K562 treated with DMSO at 1 percent for 12 hours (cell line): ENCODE data around the gene RIPK3. TPM values are rescaled to one million over a fixed set of nuclear protein-coding genes. Genes with fewer than 3 reads are reported as not detected.

Source experiments
- total RNA-seq: library from RNA; unstranded; fragments of 300-600 nt; gene quantifications from 2 replicates; pipeline ENCODE4 v1.2.3, GENCODE V29; 2022; ENCODE audit not compliant: insufficient read depth

RIPK3 gene
- 0.67 TPM in 1 of 2 replicates, not detected in the other for total RNA-seq

GRCh38 chr14:24339284-24340151, at the start of gene RIPK3:
TSS of gene RIPK3 (minus strand) at chr14:24339991. CDS start at chr14:24339826, 165 bp downstream.

GRCh38 chr14:24367514-24368211, 27.9 kb upstream of the RIPK3 start, which contains the start of gene NFATC4:
TSS of gene NFATC4 (plus strand) at chr14:24368184. CDS start at chr14:24368341, 157 bp downstream.

GRCh38 chr14:24334431-24335291, 5.1 kb downstream of the RIPK3 start, which contains the start of gene ADCY4:
TSS of gene ADCY4 (minus strand) at chr14:24335071. CDS start at chr14:24334652, 419 bp downstream.

GRCh38 chr14:24310646-24311604, 28.9 kb downstream of the RIPK3 start, which contains the start of gene LTB4R:
TSS of gene LTB4R (plus strand) at chr14:24311502. CDS start at chr14:24315652, 4,150 bp downstream.

GRCh38 chr14:24309538-24310264, 30.1 kb downstream of the RIPK3 start, which contains the start of gene LTB4R2:
TSS of gene LTB4R2 (plus strand) at chr14:24310140. CDS start at chr14:24310665, 525 bp downstream.

GRCh38 chr14:24307575-24308341, 32.0 kb downstream of the RIPK3 start, which contains the start of gene CIDEB:
TSS of gene CIDEB (minus strand) at chr14:24307977. CDS start at chr14:24307858, 119 bp downstream.

GRCh38 chr14:24299255-24300191, 40.3 kb downstream of the RIPK3 start, which contains the start of the genes DHRS1 and NOP9:
TSS of gene DHRS1 (minus strand) at chr14:24299780. CDS start at chr14:24299106, 674 bp downstream.
TSS of gene NOP9 (plus strand) at chr14:24299850. CDS start at chr14:24299955, 105 bp downstream.

Other genes starting within 250 kb of the RIPK3 start
- 81.1 and 86.3 TPM in 2 replicates for gene PCK2, start 245.7 kb downstream of the RIPK3 start, total RNA-seq
- 24.1 and 44.4 TPM in 2 replicates for gene DCAF11, start 225.2 kb downstream of the RIPK3 start, total RNA-seq
- 1.7 and 2.1 TPM in 2 replicates for gene NRL, start 225.0 kb downstream of the RIPK3 start, total RNA-seq
- not detected in 2 replicates for gene FITM1, start 209.3 kb downstream of the RIPK3 start, total RNA-seq
- gene PSME1, start 203.8 kb downstream of the RIPK3 start, total RNA-seq = 173 and 189 TPM in 2 replicates
- 41.4 and 46.4 TPM in 2 replicates for gene EMC9, start 198.4 kb downstream of the RIPK3 start, total RNA-seq
- gene PSME2, start 193.4 kb downstream of the RIPK3 start, total RNA-seq = 145 and 149 TPM in 2 replicates
- 31.0 and 40.2 TPM in 2 replicates for gene RNF31, start 192.5 kb downstream of the RIPK3 start, total RNA-seq
- 12.0 and 15.5 TPM in 2 replicates for gene IRF9, start 178.7 kb downstream of the RIPK3 start, total RNA-seq
- 0.75 and 2.7 TPM in 2 replicates for gene REC8, start 167.9 kb downstream of the RIPK3 start, total RNA-seq
- gene IPO4, start 151.2 kb downstream of the RIPK3 start, total RNA-seq = 12.2 and 13.1 TPM in 2 replicates
- gene TM9SF1, start 144.6 kb downstream of the RIPK3 start, total RNA-seq = 14.9 and 25.9 TPM in 2 replicates
- 0.67 TPM in 1 of 2 replicates, not detected in the other for gene TSSK4, start 134.3 kb downstream of the RIPK3 start, total RNA-seq
- gene CHMP4A, start 126.5 kb downstream of the RIPK3 start, total RNA-seq = 56.6 and 66.5 TPM in 2 replicates
- gene MDP1, start 123.9 kb downstream of the RIPK3 start, total RNA-seq = 3.7 and 15.6 TPM in 2 replicates
- gene NEDD8, start 107.6 kb downstream of the RIPK3 start, total RNA-seq = 134 and 179 TPM in 2 replicates
- 47.9 and 58.1 TPM in 2 replicates for gene GMPR2, start 107.1 kb downstream of the RIPK3 start, total RNA-seq
- 17.2 and 19.4 TPM in 2 replicates for gene TINF2, start 97.4 kb downstream of the RIPK3 start, total RNA-seq
- 0.58 TPM in 1 of 2 replicates, not detected in the other for gene TGM1, start 76.8 kb downstream of the RIPK3 start, total RNA-seq
- 17.9 and 19.6 TPM in 2 replicates for gene RABGGTA, start 68.4 kb downstream of the RIPK3 start, total RNA-seq
- gene DHRS1, start 40.2 kb downstream of the RIPK3 start, total RNA-seq = 37.2 and 42.4 TPM in 2 replicates
- gene NOP9, start 40.1 kb downstream of the RIPK3 start, total RNA-seq = 3.9 and 10.9 TPM in 2 replicates
- gene CIDEB, start 32.0 kb downstream of the RIPK3 start, total RNA-seq = not detected in 2 replicates
- 2.5 and 11.2 TPM in 2 replicates for gene LTB4R2, start 29.9 kb downstream of the RIPK3 start, total RNA-seq
- gene LTB4R, start 28.5 kb downstream of the RIPK3 start, total RNA-seq = 4.1 and 6.5 TPM in 2 replicates
- gene ADCY4, start 4.9 kb downstream of the RIPK3 start, total RNA-seq = not detected in 2 replicates
- gene NFATC4, start 28.2 kb upstream of the RIPK3 start, total RNA-seq = 1.1 and 1.3 TPM in 2 replicates
- 0.40 and 1.1 TPM in 2 replicates for gene NYNRIN, start 59.0 kb upstream of the RIPK3 start, total RNA-seq
- gene CBLN3, start 89.7 kb upstream of the RIPK3 start, total RNA-seq = 0.26 TPM in 1 of 2 replicates, not detected in the other
- gene KHNYN, start 90.0 kb upstream of the RIPK3 start, total RNA-seq = 10.6 and 46.8 TPM in 2 replicates
- 50.9 and 59.5 TPM in 2 replicates for gene SDR39U1, start 102.8 kb upstream of the RIPK3 start, total RNA-seq
- not detected in 2 replicates for gene CMA1, start 168.3 kb upstream of the RIPK3 start, total RNA-seq
- gene CTSG, start 236.3 kb upstream of the RIPK3 start, total RNA-seq = not detected in 2 replicates